DLD1 (cell line): Measurements from ENCODE around the gene SLC2A13.
"Not testable (repeated sequence)": the region's sequence is repeated elsewhere in the genome, so short reads cannot be mapped to it uniquely, and the experiment has no call there.

Source experiments
- in situ Hi-C: cut with HindIII; loops from 2 replicates; pipeline ENCODE4 v1.10.0; 2017; ENCODE audit warnings: low sequenced_read_pairs

SLC2A13 gene

DNA sequence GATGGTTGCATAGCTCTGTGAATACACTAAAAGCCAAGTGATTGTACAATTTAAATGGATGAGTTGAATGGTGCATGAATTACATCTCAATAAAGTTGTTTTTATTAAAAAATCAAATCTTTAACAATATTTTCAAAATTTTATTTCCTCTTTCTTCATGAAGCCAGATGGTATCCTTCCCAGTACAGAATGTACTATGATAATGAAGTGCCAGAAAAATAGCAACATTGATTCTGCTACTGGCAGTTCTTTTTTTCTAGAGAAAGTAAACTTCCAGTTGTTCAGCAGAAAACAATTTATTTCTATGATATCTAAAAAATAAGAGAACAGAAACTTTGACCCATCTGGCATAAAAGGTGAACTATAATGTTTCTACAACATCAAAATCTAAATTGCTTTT is 61.5 kb downstream of the SLC2A13 start:
- in situ Hi-C loops, result no loop called here

DNA sequence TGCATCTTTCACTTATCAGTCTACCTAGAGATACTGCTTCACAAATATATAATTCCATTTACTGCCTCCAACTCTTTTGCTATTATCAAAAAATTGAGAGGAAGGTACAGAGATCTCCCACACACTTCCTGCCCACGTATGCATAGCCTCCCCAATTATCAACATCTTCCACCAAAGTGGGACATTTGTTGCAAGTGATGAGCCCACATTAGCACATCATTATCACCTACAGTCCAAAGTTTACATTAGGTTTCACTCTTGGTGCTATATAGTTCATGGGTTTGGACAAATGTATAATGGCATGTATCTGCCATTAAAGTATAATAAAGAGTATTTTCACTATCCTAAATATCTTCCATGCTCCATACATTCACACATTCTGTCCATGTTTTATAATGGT is 66.3 kb downstream of the SLC2A13 start:
- in situ Hi-C loops, result no loop called here

DNA sequence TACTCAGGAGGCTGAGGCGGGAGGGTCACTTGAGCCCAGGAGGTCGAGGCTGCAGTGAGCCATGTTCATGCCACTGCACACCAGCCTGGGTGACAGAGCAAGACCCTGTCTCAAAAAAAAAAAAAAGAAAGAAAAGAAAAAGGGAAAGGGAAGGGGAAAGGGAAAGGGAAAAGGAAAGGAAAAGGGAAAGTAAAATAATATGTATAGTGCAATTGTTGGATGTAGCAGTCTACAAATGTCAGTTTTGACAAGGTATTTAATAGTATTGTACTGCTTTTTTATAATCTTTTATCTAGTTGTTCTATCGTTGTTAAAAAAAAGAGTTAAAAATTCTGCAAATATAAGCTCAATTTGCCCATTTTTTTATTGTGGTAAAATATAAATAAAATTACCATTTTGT is 67.3 kb downstream of the SLC2A13 start:
- in situ Hi-C loops, result no loop called here

DNA sequence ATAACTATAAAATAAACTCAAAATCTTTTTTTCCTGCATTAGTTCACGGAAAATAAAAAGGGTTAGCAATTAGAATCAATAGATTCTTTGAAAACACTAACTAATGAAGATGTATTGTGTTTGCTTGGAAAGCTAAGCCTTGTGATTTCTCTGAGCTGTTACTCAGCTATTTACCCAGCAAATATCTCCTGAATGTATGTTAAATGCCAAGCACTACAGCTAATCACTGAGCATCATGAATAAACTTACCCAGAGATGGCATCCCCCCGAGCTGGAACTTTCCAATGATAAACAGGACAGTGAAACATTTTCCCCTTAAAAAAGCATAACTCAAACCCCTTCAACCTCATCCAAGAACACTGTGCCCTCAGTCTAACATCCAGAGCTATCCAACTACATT is 71.2 kb downstream of the SLC2A13 start:
- in situ Hi-C loops, result no loop called here

DNA sequence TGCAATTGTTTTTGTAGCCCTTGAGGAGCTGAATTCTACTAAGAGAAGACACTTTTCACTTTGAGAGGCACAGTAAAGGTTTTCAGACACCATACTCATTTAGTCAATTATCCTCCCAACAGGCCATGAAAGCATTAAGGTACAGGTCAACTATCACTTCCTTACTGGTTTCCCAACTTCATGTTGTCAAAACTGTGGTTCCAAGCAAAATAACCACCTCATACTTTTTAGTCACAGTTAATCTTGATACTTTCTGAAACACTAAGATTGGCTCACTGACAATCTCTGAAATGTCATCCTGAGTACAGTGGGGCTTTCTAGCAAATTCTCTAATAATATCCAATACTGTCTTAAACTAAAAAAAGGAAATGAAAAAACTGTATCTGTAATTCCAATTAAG is 71.7 kb downstream of the SLC2A13 start:
- in situ Hi-C loops, result no loop called here

DNA sequence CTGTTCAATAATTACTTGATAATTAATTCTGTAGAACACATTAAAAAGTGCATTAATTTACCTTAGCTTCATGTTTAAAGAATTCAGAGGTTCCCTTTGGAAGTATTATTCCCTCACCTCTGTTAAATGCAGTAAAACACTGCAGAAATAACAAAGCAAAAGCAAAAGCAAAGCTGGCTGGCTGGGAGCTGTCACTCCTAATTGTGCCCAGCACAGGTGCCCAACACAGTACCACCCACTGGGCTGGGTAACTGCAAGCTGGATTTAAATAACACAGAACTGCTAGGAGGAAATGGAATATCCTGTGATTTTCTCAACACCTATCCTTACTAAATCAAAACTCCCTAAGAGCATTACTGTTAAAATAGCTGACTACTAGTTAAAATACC is 72.6 kb downstream of the SLC2A13 start:
- in situ Hi-C loops, result no loop called here

DNA sequence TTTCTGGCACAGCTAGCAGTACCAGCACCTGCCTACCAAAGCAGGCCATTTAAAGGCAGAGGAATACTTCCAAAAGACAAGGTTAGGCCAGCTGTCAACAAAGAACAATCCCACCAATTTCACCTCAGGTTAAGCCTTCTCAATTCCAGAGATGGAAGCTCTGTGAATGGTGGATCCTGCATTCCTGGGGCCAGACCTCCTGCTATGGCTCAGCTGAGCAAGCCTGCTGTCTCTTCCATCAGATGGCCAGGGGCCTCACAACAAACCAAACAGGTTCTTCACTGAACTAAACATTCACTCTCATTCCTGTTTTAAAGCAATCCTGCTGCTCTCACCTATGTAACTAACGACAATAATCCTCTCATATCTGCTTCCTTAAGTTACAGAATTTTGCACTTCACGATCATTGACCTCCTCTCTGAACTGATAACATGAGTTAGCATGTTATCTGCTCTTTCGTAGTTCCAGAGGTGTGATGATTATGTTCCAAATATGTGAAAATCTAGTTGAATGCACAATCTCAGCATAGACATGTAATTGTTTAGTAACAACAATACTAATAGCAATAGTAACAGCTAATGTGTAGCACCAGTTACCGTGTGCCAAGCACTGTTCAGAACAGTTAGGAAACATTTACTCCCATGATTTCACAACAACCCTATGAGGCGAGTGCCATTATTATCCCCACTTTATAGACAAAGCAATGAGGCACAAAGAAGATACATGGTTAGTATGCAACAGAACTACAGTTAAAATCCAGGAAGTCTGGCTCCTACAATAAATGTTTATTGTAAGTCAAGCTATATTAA is 73.2 kb downstream of the SLC2A13 start:
- in situ Hi-C loops, result no loop called here

DNA sequence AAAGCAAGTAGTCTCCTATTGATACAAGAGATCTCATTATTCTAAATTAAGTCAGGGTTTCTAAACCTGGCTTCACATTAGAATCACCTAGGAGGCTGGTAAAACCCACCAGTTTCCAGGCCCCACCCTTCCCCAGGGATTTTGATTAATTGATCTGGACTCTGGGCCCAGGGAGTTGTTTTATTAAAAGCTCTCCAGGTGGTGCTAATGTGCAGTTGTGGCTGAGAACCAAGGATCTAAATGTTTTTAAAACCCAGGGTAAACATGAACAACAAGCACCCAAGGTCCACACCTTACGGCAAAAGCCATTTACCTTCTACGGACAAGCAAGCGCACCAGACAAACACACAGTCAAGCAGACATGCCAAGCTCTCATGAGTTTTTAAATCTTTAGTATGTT is 73.9 kb downstream of the SLC2A13 start:
- in situ Hi-C loops, result no loop called here

DNA sequence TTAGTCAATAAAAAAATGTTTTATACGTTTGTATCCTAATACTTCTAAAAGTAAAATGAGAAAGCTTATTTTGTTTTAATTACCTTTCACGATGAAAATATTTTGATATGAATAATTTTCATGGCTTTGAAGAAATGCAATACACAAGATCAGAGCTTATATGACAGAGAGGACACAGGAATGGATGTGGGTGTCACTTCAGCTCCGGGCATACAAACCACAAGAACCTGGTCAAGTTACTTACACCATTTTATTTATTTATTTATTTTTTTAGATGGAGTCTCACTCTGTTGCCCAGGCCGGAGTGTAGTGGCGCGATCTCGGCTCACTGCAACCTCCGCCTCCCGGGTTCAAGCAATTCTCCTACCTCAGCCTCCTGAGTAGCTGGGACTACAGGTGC is 74.9 kb downstream of the SLC2A13 start:
- in situ Hi-C loops, result not testable (repeated sequence)

DNA sequence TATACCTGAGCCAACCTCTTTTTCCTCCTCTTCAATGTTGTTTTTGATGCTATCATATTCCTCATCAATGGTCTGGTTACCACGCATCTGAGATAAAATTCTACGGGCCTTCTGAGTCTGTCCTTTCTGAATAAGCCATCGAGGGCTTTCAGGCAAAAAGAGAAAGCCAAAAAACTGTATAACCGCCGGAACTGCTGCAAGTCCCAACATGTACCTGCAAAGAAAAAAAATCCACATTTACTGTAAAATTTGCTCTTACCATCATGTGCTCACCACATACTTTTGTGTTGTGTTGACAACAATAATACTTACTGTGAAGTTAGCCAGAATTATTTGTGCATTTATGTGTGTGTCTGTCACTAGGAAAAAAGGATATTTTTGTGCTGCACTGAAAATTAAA is 77.6 kb downstream of the SLC2A13 start:
- in situ Hi-C loops, result no loop called here

DNA sequence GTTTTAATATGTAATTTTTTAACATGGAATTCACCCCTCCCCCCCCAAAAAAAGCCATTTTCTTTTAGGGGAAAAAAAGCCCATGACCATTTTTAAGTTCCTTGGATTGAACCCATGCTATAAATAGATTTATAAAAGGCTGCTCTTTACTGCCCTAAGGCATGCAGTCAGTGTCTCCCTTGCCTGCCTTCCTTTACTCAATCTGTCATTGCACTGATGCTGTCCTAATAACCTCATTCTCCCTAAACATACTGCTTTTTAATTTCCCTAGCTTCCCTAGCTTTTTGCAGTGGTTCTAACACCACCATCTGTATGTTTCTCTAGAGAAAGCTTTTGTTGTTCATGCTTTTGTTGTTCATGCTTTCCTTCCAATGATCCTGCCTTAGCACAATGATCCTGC is 83.0 kb downstream of the SLC2A13 start:
- in situ Hi-C loops, result no loop called here

DNA sequence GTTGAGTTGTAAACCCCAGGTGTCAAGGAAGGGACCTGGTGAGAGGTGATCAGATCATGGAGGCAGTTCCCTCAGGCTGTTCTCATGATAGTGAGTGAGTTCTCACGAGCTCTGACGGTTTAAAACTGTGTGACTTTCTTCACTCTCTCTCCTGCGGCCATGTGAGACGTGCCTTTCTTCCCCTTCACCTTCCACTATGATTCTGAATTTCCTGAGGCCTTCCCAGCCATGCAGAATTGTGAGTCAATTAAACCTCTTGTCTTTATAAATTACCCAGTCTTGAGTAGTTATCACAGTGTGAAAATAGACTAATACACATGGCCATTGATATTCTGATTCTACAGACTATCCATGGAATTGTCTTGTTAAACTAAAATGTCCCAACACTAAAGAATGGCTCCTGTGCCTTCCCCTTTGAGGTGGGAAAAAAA is 85.6 kb downstream of the SLC2A13 start:
- in situ Hi-C loops, result no loop called here

DNA sequence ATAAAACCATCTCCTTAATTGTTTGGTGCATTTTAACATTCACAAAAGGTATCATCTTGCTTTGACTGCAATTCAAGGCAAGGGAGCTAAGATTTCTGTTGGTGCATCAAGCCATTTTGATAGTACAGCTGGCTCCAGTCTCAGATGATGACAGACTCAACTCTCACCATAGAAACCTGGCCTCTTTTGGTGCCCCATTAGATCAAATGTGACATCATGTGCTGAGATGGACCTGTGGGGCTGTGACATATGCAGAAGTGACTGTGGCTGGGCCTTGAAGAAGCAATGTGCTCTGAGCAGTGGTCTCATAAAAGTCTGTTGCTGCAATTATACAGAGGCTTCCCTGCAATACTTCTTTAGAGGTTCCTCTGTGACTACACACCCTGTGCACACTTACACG is 88.4 kb downstream of the SLC2A13 start:
- in situ Hi-C loops, result no loop called here

DNA sequence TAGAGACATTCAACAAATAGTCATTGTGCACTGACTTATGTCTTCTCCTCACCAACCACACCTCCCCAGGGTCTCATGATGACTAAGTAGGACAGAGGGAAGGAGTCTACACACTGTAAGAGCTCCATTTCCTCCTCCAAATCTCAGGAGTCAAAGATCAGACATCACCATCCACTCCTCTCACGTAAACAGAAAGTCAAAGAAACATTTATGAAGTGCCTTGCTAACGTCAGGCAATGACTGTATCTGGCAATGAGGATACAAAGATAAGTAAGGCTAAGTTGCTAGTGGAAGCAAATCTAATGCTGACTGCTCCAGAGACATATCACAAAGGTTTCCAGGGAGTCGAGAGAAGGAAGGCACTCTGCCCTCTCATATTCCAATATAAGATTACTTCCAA is 88.9 kb downstream of the SLC2A13 start:
- in situ Hi-C loops, result no loop called here

DNA sequence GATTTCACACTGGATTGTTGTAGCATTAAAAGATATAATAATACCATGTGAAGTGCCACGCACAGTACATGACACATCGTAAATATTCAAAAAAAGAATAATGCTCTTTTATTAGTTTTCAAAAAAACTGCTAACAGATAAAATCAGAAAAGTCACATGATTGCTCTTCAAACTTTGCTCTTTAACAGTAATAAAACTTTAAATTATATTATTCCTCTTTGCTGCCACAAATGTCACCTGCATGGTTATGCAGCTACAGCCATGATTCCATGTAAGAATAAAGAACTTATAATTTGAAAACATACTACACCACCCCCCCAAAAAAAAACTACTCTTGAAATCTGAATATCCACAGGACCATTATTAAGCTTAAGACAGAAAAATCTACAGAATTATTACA is 90.0 kb downstream of the SLC2A13 start:
- in situ Hi-C loops, result no loop called here

DNA sequence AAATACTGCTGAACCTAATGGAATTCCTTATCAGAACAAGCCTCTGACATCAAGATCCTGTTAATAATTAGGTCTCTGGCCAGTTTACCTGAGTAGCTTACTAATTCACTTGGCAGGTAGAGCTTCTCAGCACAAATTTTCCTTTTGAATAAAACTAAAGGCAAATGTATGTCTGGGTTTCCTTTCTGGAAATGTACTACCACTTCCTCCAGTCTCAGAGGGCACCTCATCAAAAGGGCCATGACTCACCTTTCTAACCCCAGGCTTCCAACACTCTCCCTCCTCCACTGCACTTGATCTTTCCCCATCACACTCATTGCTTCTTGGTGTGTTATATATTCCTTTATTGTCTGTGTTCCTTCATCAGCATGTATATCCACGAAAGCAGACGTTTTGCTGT is 90.5 kb downstream of the SLC2A13 start:
- in situ Hi-C loops, result no loop called here

DNA sequence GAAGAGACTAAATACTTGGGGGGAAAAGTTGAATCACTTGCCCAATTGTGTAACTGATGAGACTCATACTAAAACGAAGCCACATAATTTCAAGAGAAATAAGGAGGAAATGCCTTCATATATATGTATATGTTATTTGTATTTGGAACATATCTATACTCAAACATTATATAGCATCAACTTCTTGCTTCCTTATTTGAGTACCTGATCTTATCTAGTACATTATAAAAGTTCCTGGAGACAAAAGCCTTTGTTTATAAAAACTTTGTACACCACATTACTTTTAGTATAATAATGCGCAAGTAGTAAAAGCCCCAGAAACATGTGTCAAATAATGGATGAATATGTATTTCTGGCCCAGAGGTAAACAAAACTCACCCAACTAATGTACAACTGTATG is 92.0 kb downstream of the SLC2A13 start:
- in situ Hi-C loops, result no loop called here

DNA sequence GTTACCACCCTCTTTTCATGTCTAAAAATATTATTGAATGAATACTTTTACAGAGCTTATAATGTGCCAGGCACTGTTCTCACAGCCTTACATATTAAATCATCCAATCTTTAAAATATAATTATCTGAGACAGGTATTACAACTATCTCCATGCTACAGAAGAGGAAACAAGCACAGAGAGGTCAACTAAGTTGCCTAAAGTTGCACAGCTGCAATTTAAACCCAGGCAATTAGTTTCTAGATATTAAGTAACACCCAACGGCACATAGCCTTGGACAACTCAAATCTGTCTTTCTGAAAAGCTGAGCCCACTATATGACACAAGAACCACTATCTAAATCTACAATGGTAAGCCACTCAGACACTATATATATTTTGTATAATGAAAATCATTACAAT is 92.6 kb downstream of the SLC2A13 start:
- in situ Hi-C loops, result no loop called here

DNA sequence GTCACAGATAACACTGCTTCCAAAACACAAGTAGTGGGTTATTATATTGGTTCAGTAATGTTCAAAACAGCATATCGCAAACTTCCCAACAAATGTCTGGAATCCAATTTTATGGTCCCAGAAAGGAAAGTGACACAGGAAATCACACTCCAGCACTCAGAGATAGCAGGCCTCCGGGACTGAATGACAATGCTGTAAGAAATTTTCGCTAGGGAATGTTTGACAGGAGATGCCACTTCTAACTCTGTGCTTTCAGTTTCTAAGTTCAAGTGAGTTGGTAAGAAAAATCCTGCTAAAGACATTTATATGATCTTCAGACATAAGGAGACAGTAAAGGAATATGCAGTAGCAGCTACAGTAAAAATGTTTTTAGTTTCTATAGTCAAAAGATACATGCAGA is 93.2 kb downstream of the SLC2A13 start:
- in situ Hi-C loops, result no loop called here

DNA sequence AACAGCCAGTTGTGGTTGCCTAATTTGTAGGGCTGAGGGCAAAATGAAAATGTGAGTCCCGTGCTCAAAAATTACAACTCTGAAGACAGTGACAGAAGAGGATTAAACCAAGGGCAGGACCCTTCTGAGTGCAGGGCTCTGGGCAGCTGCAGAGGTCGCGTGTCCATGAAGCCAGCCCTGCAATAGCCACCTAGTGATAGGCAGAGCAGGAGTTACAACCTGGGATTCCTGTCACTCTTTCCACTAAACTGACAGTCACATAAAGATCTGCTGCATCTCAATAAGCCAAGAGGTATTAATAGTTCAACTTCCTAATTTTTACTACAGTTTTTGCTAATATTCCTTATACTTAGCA is 94.1 kb downstream of the SLC2A13 start:
- in situ Hi-C loops, result no loop called here

DNA sequence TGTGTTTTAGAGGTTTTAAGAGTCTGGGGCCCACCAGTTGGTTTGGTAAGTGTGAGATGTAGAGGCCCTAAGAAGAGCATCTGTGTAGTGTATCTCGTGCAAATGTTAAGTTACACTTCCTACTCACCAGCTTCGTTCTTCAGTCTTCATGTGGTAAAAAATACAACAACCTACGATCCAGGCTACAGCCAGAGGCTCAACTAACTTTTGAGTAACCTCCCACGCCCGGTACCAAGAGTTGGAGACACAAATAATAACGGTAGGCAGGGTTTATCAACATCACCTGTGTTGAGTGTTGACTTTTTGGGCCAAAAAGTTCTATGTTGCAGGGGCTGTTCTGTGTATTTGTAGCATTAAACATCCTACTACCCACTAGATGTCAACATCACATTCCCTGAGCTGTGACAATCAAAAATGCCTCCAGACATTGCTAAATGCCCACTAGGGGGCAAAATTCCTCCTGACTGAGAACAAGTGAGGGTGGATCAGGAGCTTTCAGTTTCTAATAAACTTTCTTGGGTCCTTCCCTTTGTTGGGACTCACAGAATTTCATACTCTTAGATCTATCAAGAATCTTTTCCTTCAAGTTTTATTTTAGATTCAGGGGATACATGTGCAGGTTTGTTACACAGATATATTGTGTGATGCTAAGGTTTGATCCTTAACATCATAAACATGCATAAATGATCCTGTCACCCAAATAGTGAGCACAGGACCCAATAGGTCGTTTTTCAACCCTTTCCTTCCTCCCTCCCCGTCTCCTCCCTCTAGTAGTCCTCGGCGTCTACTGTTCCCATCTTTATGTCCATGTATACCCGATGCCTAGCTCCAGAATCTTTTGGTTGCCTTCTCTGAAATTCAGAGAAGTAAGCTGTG is 94.7 kb downstream of the SLC2A13 start:
- in situ Hi-C loops, result no loop called here
